ENCODE results near the gene HLA-DPA1.

HLA-DPA1 gene

GRCh38 chr6:33073431-33073871 is at the start of gene HLA-DPA1:
TSS of gene HLA-DPA1 (minus strand) at chr6:33073649.
- TF ChIP-seq ZFX (IDR thresholded peaks at IDR 0.05; ENCODE audit: borderline replicate concordance) (no peak), CTCF (IDR thresholded peaks at IDR 0.05) (no peak)
- H3K27ac ChIP-seq, result no peak within 1 kb of the TSS

GRCh38 chr6:33123181-33123580 is 49.7 kb upstream of the HLA-DPA1 start:
- no peak overlapping the region for H3K27ac ChIP-seq
- TF ChIP-seq ZFX (IDR thresholded peaks at IDR 0.05; ENCODE audit: borderline replicate concordance) (no peak), CTCF (IDR thresholded peaks at IDR 0.05) (no peak)

GRCh38 chr6:33120001-33120400 is 46.6 kb upstream of the HLA-DPA1 start:
- TF ChIP-seq ZFX (IDR thresholded peaks at IDR 0.05; ENCODE audit: borderline replicate concordance) (no peak), CTCF (IDR thresholded peaks at IDR 0.05) (no peak)
- H3K27ac ChIP-seq, result no peak overlapping the region

GRCh38 chr6:33118525-33119123 is 45.2 kb upstream of the HLA-DPA1 start:
- TF ChIP-seq ZFX (IDR thresholded peaks at IDR 0.05; ENCODE audit: borderline replicate concordance), result no peak
- TF ChIP-seq CTCF (IDR thresholded peaks at IDR 0.05), result peak; percentile 86
- H3K27ac ChIP-seq, result no peak overlapping the region

- H3K27ac ChIP-seq, result no peak overlapping the region
- TF ChIP-seq ZFX (IDR thresholded peaks at IDR 0.05; ENCODE audit: borderline replicate concordance) (no peak), CTCF (IDR thresholded peaks at IDR 0.05) (no peak)
Measured at GRCh38 chr6:33117811-33118277, 44.4 kb upstream of the HLA-DPA1 start.

- no peak for TF ChIP-seq ZFX (IDR thresholded peaks at IDR 0.05; ENCODE audit: borderline replicate concordance)
- TF ChIP-seq CTCF (IDR thresholded peaks at IDR 0.05), result no peak
- H3K27ac ChIP-seq, result no peak overlapping the region
Measured at GRCh38 chr6:33116841-33117711, 43.6 kb upstream of the HLA-DPA1 start.

GRCh38 chr6:33116417-33116816 is 43.0 kb upstream of the HLA-DPA1 start:
- TF ChIP-seq CTCF (IDR thresholded peaks at IDR 0.05) (no peak), ZFX (IDR thresholded peaks at IDR 0.05; ENCODE audit: borderline replicate concordance) (no peak)
- H3K27ac ChIP-seq, result no peak overlapping the region
